Kidney capillary endothelial cell (primary cell): ENCODE measurements around the gene CDH13.

ENCODE experiments used
- DNase-seq: peaks from one replicate; pipeline ENCODE4 v3.0.0-alpha.2; 2018; ENCODE audit warnings: low spot score

Gene CDH13

GRCh38 chr16:83116274-83116892 is 489.6 kb downstream of the CDH13 start:
- no peak for DNase-seq

- DNase-seq, result no peak
Measured at GRCh38 chr16:83117810-83118209, 491.0 kb downstream of the CDH13 start.

DNA sequence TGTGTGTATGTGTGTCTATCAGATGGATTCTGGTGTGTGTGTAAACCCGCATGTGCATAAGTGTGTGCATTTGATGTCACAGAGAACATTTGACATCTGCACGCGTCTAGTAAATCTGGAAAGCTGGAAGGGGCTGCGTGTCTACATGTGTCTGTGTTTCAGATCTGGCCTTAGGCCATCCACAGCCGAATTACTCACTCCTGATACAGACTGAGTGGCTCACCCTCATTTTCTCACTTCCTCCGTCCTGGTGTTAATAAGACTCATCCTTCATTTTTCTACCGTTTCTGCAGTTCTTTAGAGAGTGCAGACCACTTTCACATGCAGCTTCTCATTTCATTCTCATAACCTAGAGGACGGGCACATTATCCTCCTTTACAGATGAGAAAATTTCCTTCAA is 491.6 kb downstream of the CDH13 start:
- DNase-seq, result no peak

DNA sequence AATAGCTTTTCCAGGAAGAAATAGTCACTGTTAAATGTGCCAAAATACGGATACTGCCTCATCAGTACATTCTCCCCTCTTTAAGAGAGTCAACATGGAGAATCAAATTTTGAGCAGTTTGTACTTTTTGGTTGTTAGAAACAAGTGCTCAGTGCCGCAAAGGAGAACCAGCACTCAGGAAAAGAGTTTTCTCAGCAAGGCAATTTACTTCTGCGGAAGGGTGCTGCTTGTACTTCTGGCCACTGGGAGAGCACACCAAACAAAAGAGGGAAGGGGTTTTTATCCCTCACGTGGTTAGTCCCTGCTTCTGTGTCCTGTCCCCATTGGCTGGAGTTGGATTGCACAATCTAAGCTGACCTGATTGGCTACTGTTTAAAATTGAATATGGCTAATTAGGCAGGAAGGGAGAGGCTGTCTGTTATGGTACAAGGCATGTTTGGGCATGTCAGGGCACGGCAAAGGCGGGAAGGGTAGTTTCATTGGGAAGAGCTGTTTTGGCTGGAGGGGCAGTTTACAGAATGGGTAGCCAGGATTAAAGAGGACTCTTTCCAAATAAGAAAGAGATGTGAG is 499.3 kb downstream of the CDH13 start:
- DNase-seq, result no peak

DNA sequence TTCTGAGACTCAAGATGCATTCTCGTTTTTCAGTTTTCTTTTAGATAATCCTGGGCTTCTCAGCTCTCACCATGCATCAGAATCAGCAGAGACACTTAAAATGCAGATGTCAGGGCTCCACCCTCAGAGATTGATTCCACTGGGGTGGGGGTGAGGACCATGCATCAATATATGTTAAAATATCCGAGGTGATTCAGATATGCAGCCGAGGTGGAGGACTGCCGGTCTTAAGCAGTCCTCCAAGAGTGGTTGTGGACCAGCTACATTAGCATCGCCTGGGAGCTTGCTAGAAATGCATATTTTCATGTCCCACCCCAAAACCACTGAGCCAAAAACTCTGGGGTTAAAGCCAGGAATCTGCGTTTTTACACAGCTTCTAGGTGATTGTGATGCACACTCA is 501.3 kb downstream of the CDH13 start:
- DNase-seq, result no peak

GRCh38 chr16:83130039-83130438 is 503.3 kb downstream of the CDH13 start:
- DNase-seq, result no peak

GRCh38 chr16:83134638-83135037 is 507.9 kb downstream of the CDH13 start:
- no peak for DNase-seq

DNA sequence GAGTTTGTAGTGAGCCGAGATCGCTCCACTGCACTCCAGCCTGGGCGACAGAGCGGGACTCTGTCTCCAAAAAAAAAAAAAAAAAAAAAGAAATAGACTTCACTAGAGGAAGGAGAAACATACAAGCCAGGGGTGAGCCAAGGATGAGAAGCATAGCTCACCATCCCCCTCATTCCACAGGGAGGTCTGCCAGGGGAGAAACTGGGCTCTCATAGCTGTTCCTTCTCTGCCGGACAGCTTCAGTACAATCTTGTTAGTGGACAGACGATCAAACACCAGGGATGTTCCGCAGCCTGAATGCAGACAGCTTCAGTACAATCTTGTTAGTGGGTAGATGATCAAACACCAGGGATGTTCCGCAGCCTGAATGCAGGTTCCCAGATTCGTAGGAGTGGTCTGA is 509.6 kb downstream of the CDH13 start:
- no peak for DNase-seq

DNA sequence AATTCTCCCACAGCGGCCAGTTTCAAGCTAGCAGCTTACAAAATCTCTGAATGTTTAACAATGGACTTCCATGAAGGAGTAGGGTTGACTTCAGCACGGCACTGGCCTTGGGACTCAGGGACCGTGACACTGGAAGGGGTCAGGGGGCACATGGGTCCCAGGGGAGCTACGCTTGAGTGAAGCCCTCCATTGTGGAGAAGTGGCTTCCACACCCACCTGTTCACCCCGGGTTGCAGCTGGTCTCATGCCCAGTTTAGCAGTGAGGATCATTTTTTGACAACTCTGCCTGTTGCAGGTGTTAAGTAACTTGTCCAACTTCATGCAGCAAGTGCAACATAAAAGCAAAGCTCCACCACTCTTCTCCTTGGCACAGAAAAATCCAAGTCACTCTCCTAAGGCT is 510.2 kb downstream of the CDH13 start:
- DNase-seq, result no peak

DNA sequence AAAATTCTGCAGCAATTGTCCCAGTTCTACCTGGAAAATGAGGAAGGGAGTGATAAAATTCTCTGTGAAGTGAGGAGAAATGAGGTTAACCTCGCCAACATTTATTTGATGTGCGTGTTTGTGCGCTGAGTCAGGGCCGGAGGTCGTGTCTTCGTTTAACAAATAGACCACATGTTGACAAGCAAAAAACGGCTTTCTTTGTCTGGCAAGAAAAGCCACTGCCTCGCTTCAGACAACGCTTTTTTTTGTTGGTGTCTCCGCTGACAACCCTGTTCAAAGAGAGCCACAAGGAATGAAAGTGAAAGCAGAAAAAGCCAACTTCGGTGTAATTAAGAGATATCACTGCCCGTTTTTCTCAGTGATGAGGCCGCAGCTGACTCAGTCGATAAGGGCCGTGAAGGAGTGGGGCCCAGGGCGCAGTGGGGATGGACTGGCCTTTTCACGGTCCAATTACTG is 510.6 kb downstream of the CDH13 start:
- DNase-seq, result peak; percentile 26

GRCh38 chr16:83137894-83138293 is 511.1 kb downstream of the CDH13 start:
- no peak for DNase-seq

DNA sequence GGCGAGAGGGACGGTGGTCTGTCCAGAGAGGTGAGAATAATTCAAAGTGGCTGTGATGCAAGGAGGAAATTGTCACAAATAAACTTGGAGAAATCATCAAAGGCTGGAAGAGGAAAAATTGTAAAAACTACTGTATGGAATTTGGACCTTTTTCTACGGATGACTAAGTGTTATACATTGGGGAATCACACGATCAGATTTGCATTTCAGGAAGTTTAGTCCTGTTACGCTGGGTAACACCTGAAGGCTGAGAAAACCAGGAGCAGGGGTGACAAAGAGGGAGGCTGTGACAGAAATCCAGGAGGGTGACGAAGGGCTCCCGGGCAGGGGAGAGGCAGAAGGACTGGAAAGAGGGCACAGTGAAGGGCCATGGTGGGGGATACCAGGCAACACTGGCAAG is 511.7 kb downstream of the CDH13 start:
- DNase-seq, result no peak

DNA sequence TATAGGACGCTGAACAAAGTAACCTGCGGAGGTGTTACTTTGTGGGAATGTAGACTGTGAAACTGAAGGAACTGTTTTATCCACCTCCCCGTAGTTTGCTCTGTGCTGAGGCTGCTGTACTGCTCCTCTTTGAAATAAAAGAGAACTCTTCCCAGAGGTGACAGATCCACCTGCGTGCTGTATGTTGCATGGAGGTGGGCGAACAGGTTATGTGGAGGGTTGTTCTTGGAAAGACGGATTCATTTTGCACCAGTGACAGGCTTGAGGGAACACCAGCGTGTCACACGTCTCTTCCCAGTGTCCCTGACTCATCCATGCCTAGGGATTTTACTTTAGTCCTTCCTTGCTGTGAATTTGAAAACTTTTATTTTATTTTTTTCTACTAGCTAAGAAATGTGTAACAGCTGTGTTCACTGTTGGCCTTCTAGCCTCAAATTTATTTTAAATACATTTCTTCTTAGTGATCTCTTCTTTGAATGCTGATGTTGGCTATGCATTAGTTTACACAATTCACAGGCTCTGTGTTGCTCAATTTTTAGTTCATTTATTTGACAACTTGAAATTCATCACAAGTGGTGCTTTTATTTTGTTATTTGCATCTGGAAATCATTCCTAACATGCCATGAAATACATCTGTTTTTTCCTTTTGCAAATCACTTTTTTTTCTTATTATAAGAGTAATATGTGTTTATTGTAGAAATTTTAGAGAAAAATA is 512.4 kb downstream of the CDH13 start:
- no peak for DNase-seq

GRCh38 chr16:83143788-83144187 is 517.0 kb downstream of the CDH13 start:
- no peak for DNase-seq

DNA sequence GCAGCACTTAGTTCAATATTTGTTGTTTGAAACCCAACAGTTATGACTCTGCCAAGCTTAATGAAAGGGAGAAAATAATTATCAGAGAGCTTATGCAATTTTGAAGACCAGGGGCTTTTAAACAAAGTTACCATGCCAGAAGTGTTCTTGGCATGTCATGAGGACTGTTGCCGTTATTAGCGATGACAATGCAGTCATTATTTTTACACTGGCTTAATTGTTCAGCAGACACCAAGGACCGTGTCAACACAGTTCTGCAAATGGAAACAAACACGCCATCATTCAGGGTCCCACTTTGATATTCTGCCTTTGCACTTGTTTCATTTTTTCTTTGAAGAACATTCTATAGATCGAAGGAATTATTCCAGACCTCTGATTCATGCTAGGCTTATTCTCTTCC is 518.5 kb downstream of the CDH13 start:
- no peak for DNase-seq

- DNase-seq, result no peak
Measured at GRCh38 chr16:83147244-83147643, 520.5 kb downstream of the CDH13 start.

GRCh38 chr16:83158320-83158957 is 531.7 kb downstream of the CDH13 start:
- no peak for DNase-seq

- DNase-seq, result no peak
Measured at GRCh38 chr16:83159049-83159448, 532.3 kb downstream of the CDH13 start.

- no peak for DNase-seq
Measured at GRCh38 chr16:83160287-83161020, 533.7 kb downstream of the CDH13 start.

GRCh38 chr16:83162791-83163190 is 536.0 kb downstream of the CDH13 start:
- DNase-seq, result no peak

GRCh38 chr16:83164816-83165215 is 538.0 kb downstream of the CDH13 start:
- DNase-seq, result no peak

DNA sequence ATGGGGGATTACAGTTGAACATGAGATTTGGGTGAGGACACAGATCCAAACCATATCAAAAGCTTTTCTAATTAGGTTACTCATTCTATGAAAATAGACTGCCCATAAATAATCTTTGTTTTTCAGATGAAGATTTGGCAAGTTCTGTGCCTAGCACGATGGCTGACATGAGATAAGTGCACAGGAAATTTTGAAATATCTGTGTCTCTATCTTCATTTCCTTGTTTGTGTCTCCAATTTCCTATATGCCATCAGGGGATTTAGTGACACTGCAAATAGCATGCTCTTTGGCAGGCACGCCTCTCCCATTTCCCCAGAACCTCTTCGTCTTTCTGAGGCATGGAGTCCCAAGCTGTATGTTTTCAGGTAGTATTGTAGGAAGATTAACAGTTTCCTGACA is 544.6 kb downstream of the CDH13 start:
- DNase-seq, result no peak
